ENCODE results near the gene CTSA. TPM values are rescaled to one million over a fixed set of nuclear protein-coding genes. Genes with fewer than 3 reads are reported as not detected.
"Not testable (repeated sequence)": the region's sequence is repeated elsewhere in the genome, so short reads cannot be mapped to it uniquely, and the experiment has no call there.

The CTSA gene
- total RNA-seq, 1 experiment from 2014 or later, result 39.5 TPM

GRCh38 chr20:45920462-45921336 lies 29.6 kb downstream of the CTSA start:
- H3K9me2 ChIP-seq (replicated peaks; ENCODE audit: insufficient read depth, low read length), result no peaks in the 10 kb centered on the region
- H4K20me1 ChIP-seq (ENCODE audit: insufficient read depth, low read depth, low read length), result no peaks in the 10 kb centered on the region
- DNase-seq, result no peak
- H3K4me1 ChIP-seq (ENCODE audit: low read length), result no peaks in the 10 kb centered on the region
- H3K9ac ChIP-seq (ENCODE audit: low read length), result no peak overlapping the region
- no peaks in the 10 kb centered on the region for H3K79me2 ChIP-seq (ENCODE audit: low read length)
- H3K9me3 ChIP-seq (ENCODE audit: low read length), result no peaks in the 10 kb centered on the region
- H3K36me3 ChIP-seq (ENCODE audit: insufficient read depth, low read length), result no peaks in the 10 kb centered on the region
- H3K4me3 ChIP-seq (ENCODE audit: low read length), result no peak overlapping the region
- H3K4me2 ChIP-seq (ENCODE audit: low read depth, low read length, poor library complexity, severe bottlenecking), result no peak overlapping the region
- no peak overlapping the region for H2AFZ ChIP-seq (ENCODE audit: low read length)
- H3K27me3 ChIP-seq (ENCODE audit: low read length), result no peaks in the 10 kb centered on the region
- no peak overlapping the region for H3K27ac ChIP-seq (ENCODE audit: low read length)

GRCh38 chr20:45921337-45922189 lies 30.4 kb downstream of the CTSA start:
- H3K4me3 ChIP-seq (ENCODE audit: low read length), result no peak overlapping the region
- no peak overlapping the region for H3K4me2 ChIP-seq (ENCODE audit: low read depth, low read length, poor library complexity, severe bottlenecking)
- H3K9ac ChIP-seq (ENCODE audit: low read length), result no peak overlapping the region
- no peaks in the 10 kb centered on the region for H3K9me2 ChIP-seq (replicated peaks; ENCODE audit: insufficient read depth, low read length)
- no peaks in the 10 kb centered on the region for H3K9me3 ChIP-seq (ENCODE audit: low read length)
- H3K27me3 ChIP-seq (ENCODE audit: low read length), result no peaks in the 10 kb centered on the region
- H4K20me1 ChIP-seq (ENCODE audit: insufficient read depth, low read depth, low read length), result no peaks in the 10 kb centered on the region
- H3K27ac ChIP-seq (ENCODE audit: low read length), result no peak overlapping the region
- no peaks in the 10 kb centered on the region for H3K79me2 ChIP-seq (ENCODE audit: low read length)
- H3K4me1 ChIP-seq (ENCODE audit: low read length), result no peaks in the 10 kb centered on the region
- no peak overlapping the region for H2AFZ ChIP-seq (ENCODE audit: low read length)
- no peak for DNase-seq
- no peaks in the 10 kb centered on the region for H3K36me3 ChIP-seq (ENCODE audit: insufficient read depth, low read length)

- no peak overlapping the region for H3K9ac ChIP-seq (ENCODE audit: low read length)
- no peak overlapping the region for H3K4me2 ChIP-seq (ENCODE audit: low read depth, low read length, poor library complexity, severe bottlenecking)
- H3K79me2 ChIP-seq (ENCODE audit: low read length), result no peaks in the 10 kb centered on the region
These were observed 33.5 kb downstream of the CTSA start for GRCh38 chr20:45924391-45925261.

GRCh38 chr20:45925821-45926506 lies 34.8 kb downstream of the CTSA start:
- H3K9me3 ChIP-seq (ENCODE audit: low read length), result no peaks in the 10 kb centered on the region
- H3K4me2 ChIP-seq (ENCODE audit: low read depth, low read length, poor library complexity, severe bottlenecking), result no peak overlapping the region
- no peak for DNase-seq
- no peaks in the 10 kb centered on the region for H3K36me3 ChIP-seq (ENCODE audit: insufficient read depth, low read length)
- H3K9me2 ChIP-seq (replicated peaks; ENCODE audit: insufficient read depth, low read length), result no peaks in the 10 kb centered on the region
- H4K20me1 ChIP-seq (ENCODE audit: insufficient read depth, low read depth, low read length), result no peaks in the 10 kb centered on the region
- no peaks in the 10 kb centered on the region for H3K27me3 ChIP-seq (ENCODE audit: low read length)
- no peaks in the 10 kb centered on the region for H3K79me2 ChIP-seq (ENCODE audit: low read length)
- no peaks in the 10 kb centered on the region for H3K4me1 ChIP-seq (ENCODE audit: low read length)
- no peak overlapping the region for H3K4me3 ChIP-seq (ENCODE audit: low read length)
- H3K9ac ChIP-seq (ENCODE audit: low read length), result no peak overlapping the region
- no peak overlapping the region for H2AFZ ChIP-seq (ENCODE audit: low read length)
- no peak overlapping the region for H3K27ac ChIP-seq (ENCODE audit: low read length)

More at GRCh38 chr20:45924391-45925261, 33.5 kb downstream of the CTSA start:
- Histone ChIP-seq H3K9me2 (replicated peaks; ENCODE audit: insufficient read depth, low read length) (no peaks in the 10 kb centered on the region), H4K20me1 (ENCODE audit: insufficient read depth, low read depth, low read length) (no peaks in the 10 kb centered on the region), H3K27me3 (ENCODE audit: low read length) (no peaks in the 10 kb centered on the region), H3K27ac (ENCODE audit: low read length) (no peak overlapping the region), H3K36me3 (ENCODE audit: insufficient read depth, low read length) (no peaks in the 10 kb centered on the region), H2AFZ (ENCODE audit: low read length) (no peak overlapping the region), H3K9me3 (ENCODE audit: low read length) (no peaks in the 10 kb centered on the region), H3K4me3 (ENCODE audit: low read length) (no peak overlapping the region), H3K4me1 (ENCODE audit: low read length) (no peaks in the 10 kb centered on the region)
- DNase-seq, result no peak

GRCh38 chr20:45926731-45927070 lies 35.6 kb downstream of the CTSA start:
- H3K27ac ChIP-seq (ENCODE audit: low read length), result no peak overlapping the region
- H3K9ac ChIP-seq (ENCODE audit: low read length), result no peak overlapping the region

GRCh38 chr20:45927071-45927878 lies 36.1 kb downstream of the CTSA start:
- Histone ChIP-seq H2AFZ (ENCODE audit: low read length) (no peak overlapping the region), H4K20me1 (ENCODE audit: insufficient read depth, low read depth, low read length) (no peaks in the 10 kb centered on the region), H3K27ac (ENCODE audit: low read length) (no peak overlapping the region), H3K4me3 (ENCODE audit: low read length) (no peak overlapping the region), H3K9ac (ENCODE audit: low read length) (no peak overlapping the region), H3K27me3 (ENCODE audit: low read length) (no peaks in the 10 kb centered on the region), H3K79me2 (ENCODE audit: low read length) (no peaks in the 10 kb centered on the region), H3K9me3 (ENCODE audit: low read length) (no peaks in the 10 kb centered on the region), H3K36me3 (ENCODE audit: insufficient read depth, low read length) (no peaks in the 10 kb centered on the region), H3K4me2 (ENCODE audit: low read depth, low read length, poor library complexity, severe bottlenecking) (no peak overlapping the region), H3K4me1 (ENCODE audit: low read length) (no peaks in the 10 kb centered on the region), H3K9me2 (replicated peaks; ENCODE audit: insufficient read depth, low read length) (no peaks in the 10 kb centered on the region)
- no peak for DNase-seq

More at GRCh38 chr20:45926731-45927070, 35.6 kb downstream of the CTSA start:
- Histone ChIP-seq H3K27me3 (ENCODE audit: low read length) (no peaks in the 10 kb centered on the region), H3K9me2 (replicated peaks; ENCODE audit: insufficient read depth, low read length) (no peaks in the 10 kb centered on the region), H3K4me1 (ENCODE audit: low read length) (no peaks in the 10 kb centered on the region), H4K20me1 (ENCODE audit: insufficient read depth, low read depth, low read length) (no peaks in the 10 kb centered on the region), H3K36me3 (ENCODE audit: insufficient read depth, low read length) (no peaks in the 10 kb centered on the region), H3K4me2 (ENCODE audit: low read depth, low read length, poor library complexity, severe bottlenecking) (no peak overlapping the region), H3K79me2 (ENCODE audit: low read length) (no peaks in the 10 kb centered on the region), H3K9me3 (ENCODE audit: low read length) (no peaks in the 10 kb centered on the region), H2AFZ (ENCODE audit: low read length) (no peak overlapping the region), H3K4me3 (ENCODE audit: low read length) (no peak overlapping the region)
- DNase-seq, result no peak

GRCh38 chr20:45931680-45932079 lies 40.5 kb downstream of the CTSA start:
- not testable (repeated sequence) for DNase-seq; H3K4me2 ChIP-seq (ENCODE audit: low read depth, low read length, poor library complexity, severe bottlenecking); H2AFZ ChIP-seq (ENCODE audit: low read length); H3K9me3 ChIP-seq (ENCODE audit: low read length); H3K27ac ChIP-seq (ENCODE audit: low read length); H4K20me1 ChIP-seq (ENCODE audit: insufficient read depth, low read depth, low read length); H3K4me3 ChIP-seq (ENCODE audit: low read length); H3K9me2 ChIP-seq (replicated peaks; ENCODE audit: insufficient read depth, low read length); H3K36me3 ChIP-seq (ENCODE audit: insufficient read depth, low read length); H3K9ac ChIP-seq (ENCODE audit: low read length); H3K27me3 ChIP-seq (ENCODE audit: low read length)
- peaks cover 11% of the 10 kb centered on the region for H3K4me1 ChIP-seq (ENCODE audit: low read length)
- peaks cover 13% of the 10 kb centered on the region for H3K79me2 ChIP-seq (ENCODE audit: low read length)

All from Karpas-422 (cell line).